ENCODE results near the gene CHSY3. TPM values are rescaled to one million over a fixed set of nuclear protein-coding genes. Genes with fewer than 3 reads are reported as not detected.
A peak's percentile ranks its signal among the peaks of the same experiment; 100 is the strongest.

The CHSY3 gene
- total RNA-seq, 1 donor from 2014 or later, result 1.7 TPM

GRCh38 chr5:130126746-130127145, 222.5 kb downstream of the CHSY3 start:
- H3K27me3 ChIP-seq (ENCODE audit: control insufficient read depth, insufficient read depth, low read length), result no peaks in the 10 kb centered on the region
- TF ChIP-seq CTCF (IDR thresholded peaks at IDR 0.05; ENCODE audit: insufficient read depth, low read length, poor library complexity, severe bottlenecking), result no peak
- DNase-seq (ENCODE audit: low read depth), result no peak
- H3K36me3 ChIP-seq (ENCODE audit: control insufficient read depth, insufficient read depth, low read length), result no peaks in the 10 kb centered on the region
- no peak overlapping the region for H3K4me3 ChIP-seq (ENCODE audit: low read depth, low read length)

GRCh38 chr5:130135506-130135905, 231.2 kb downstream of the CHSY3 start:
- H3K36me3 ChIP-seq (ENCODE audit: control insufficient read depth, insufficient read depth, low read length), result no peaks in the 10 kb centered on the region
- H3K4me3 ChIP-seq (ENCODE audit: low read depth, low read length), result no peak overlapping the region
- TF ChIP-seq CTCF (IDR thresholded peaks at IDR 0.05; ENCODE audit: insufficient read depth, low read length, poor library complexity, severe bottlenecking), result no peak
- DNase-seq (ENCODE audit: low read depth), result peak; percentile 59
- no peaks in the 10 kb centered on the region for H3K27me3 ChIP-seq (ENCODE audit: control insufficient read depth, insufficient read depth, low read length)

GRCh38 chr5:130136300-130136699, 232.0 kb downstream of the CHSY3 start:
- H3K4me3 ChIP-seq (ENCODE audit: low read depth, low read length), result no peak overlapping the region
- H3K27me3 ChIP-seq (ENCODE audit: control insufficient read depth, insufficient read depth, low read length), result no peaks in the 10 kb centered on the region
- no peaks in the 10 kb centered on the region for H3K36me3 ChIP-seq (ENCODE audit: control insufficient read depth, insufficient read depth, low read length)
- no peak for TF ChIP-seq CTCF (IDR thresholded peaks at IDR 0.05; ENCODE audit: insufficient read depth, low read length, poor library complexity, severe bottlenecking)
- no peak for DNase-seq (ENCODE audit: low read depth)

- no peak for DNase-seq (ENCODE audit: low read depth)
Measured at GRCh38 chr5:130137681-130138080, 233.4 kb downstream of the CHSY3 start.

GRCh38 chr5:130138406-130139045, 234.3 kb downstream of the CHSY3 start:
- DNase-seq (ENCODE audit: low read depth), result no peak
- no peaks in the 10 kb centered on the region for H3K36me3 ChIP-seq (ENCODE audit: control insufficient read depth, insufficient read depth, low read length)
- no peak for TF ChIP-seq CTCF (IDR thresholded peaks at IDR 0.05; ENCODE audit: insufficient read depth, low read length, poor library complexity, severe bottlenecking)
- no peaks in the 10 kb centered on the region for H3K27me3 ChIP-seq (ENCODE audit: control insufficient read depth, insufficient read depth, low read length)
- H3K4me3 ChIP-seq (ENCODE audit: low read depth, low read length), result no peak overlapping the region

More at GRCh38 chr5:130137681-130138080, 233.4 kb downstream of the CHSY3 start:
- H3K36me3 ChIP-seq (ENCODE audit: control insufficient read depth, insufficient read depth, low read length), result no peaks in the 10 kb centered on the region
- H3K27me3 ChIP-seq (ENCODE audit: control insufficient read depth, insufficient read depth, low read length), result no peaks in the 10 kb centered on the region
- no peak for TF ChIP-seq CTCF (IDR thresholded peaks at IDR 0.05; ENCODE audit: insufficient read depth, low read length, poor library complexity, severe bottlenecking)
- H3K4me3 ChIP-seq (ENCODE audit: low read depth, low read length), result no peak overlapping the region

Measured in kidney epithelial cell (primary cell).